OCI-LY3 (cell line): ENCODE data around the gene ZFR2.

Source experiments
- H2AFZ ChIP-seq: fragments of 200-600, 300-600 bp; shearing (Covaris generic); 2 replicates; pipeline ENCODE4 v1.6.0; 2014; ENCODE audit warnings: antibody characterized with exemption, low read depth, low read length
- H3K27ac ChIP-seq: fragments of 200-600, 300-600 bp; sonication (generic); 2 replicates; pipeline ENCODE4 v1.5.1; 2014; ENCODE audit warnings: mild to moderate bottlenecking, low read length, moderate library complexity, mixed read lengths
- H3K27me3 ChIP-seq: fragments of 200-600, 300-600 bp; sonication (generic); 2 replicates; pipeline ENCODE4 v1.6.1; 2014; ENCODE audit warnings: low read depth, low read length, mixed read lengths
- H3K36me3 ChIP-seq: fragments of 200-600, 300-600 bp; sonication (generic); replicated peaks from 2 replicates; pipeline ENCODE3; 2014; ENCODE audit warnings: low read depth, low read length, mixed read lengths
- H3K4me1 ChIP-seq: fragments of 300-600, 200-600 bp; sonication (generic); 2 replicates; pipeline ENCODE4 v1.6.1; 2014; ENCODE audit warnings: low read length, mixed read lengths
- H3K4me2 ChIP-seq: fragments of 200-600, 300-600 bp; sonication (generic); 2 replicates; pipeline ENCODE4 v1.6.1; 2014; ENCODE audit warnings: low read length, mixed read lengths
- H3K4me3 ChIP-seq: fragments of 300-600, 200-600 bp; sonication (generic); 2 replicates; pipeline ENCODE4 v1.5.1; 2014; ENCODE audit warnings: antibody characterized with exemption, mild to moderate bottlenecking, low read length, moderate library complexity
- H3K79me2 ChIP-seq: fragments of 300-600, 200-600 bp; shearing (Covaris generic); 2 replicates; pipeline ENCODE4 v1.6.1; 2014; ENCODE audit warnings: mild to moderate bottlenecking, low read length, mixed read lengths
- H3K9ac ChIP-seq: fragments of 300-600, 200-600 bp; shearing (Covaris generic); 2 replicates; pipeline ENCODE4 v1.6.0; 2014; ENCODE audit warnings: mild to moderate bottlenecking, low read length, moderate library complexity
- H3K9me3 ChIP-seq: fragments of 200-600, 300-600 bp; shearing (Covaris generic); 2 replicates; pipeline ENCODE4 v1.6.1; 2014; ENCODE audit warnings: low read length, mixed read lengths; ENCODE audit not compliant: insufficient read depth
- H4K20me1 ChIP-seq: fragments of 200-600, 300-600 bp; sonication (generic); 2 replicates; pipeline ENCODE4 v1.6.1; 2016; ENCODE audit warnings: low read length, mixed read lengths; ENCODE audit not compliant: insufficient read depth
- CTCF ChIP-seq: fragments of 200-600, 300-600 bp; sonication (generic); IDR thresholded peaks from 2 replicates; pipeline ENCODE4 v1.5.1; 2014; ENCODE audit warnings: antibody characterized with exemption, low read length, low read depth
- EZH2phosphoT487 ChIP-seq: fragments of 200-600 bp; shearing (Covaris generic); IDR thresholded peaks from 2 replicates; pipeline ENCODE4 v1.6.1; 2018; ENCODE audit warnings: antibody characterized with exemption, mixed run types, low read depth

ZFR2 gene

GRCh38 chr19:3893509-3894179 is 24.8 kb upstream of the ZFR2 start:
- Histone ChIP-seq H2AFZ (no peak overlapping the region), H3K27me3 (no peaks in the 10 kb centered on the region), H3K36me3 (no peaks in the 10 kb centered on the region), H3K4me3 (no peak overlapping the region), H3K4me1 (no peaks in the 10 kb centered on the region), H3K9me3 (no peaks in the 10 kb centered on the region), H4K20me1 (no peaks in the 10 kb centered on the region), H3K9ac (no peak overlapping the region), H3K79me2 (no peaks in the 10 kb centered on the region), H3K4me2 (no peak overlapping the region), H3K27ac (no peak overlapping the region)
- TF ChIP-seq EZH2phosphoT487 (no peak), CTCF (no peak)

- H4K20me1 ChIP-seq = no peaks in the 10 kb centered on the region
- no peaks in the 10 kb centered on the region for H3K79me2 ChIP-seq
- H3K27ac ChIP-seq = no peak overlapping the region
- no peak for TF ChIP-seq CTCF
- no peak for TF ChIP-seq EZH2phosphoT487
- H3K9ac ChIP-seq = no peak overlapping the region
- no peaks in the 10 kb centered on the region for H3K36me3 ChIP-seq
- H3K4me3 ChIP-seq = no peak overlapping the region
- no peaks in the 10 kb centered on the region for H3K27me3 ChIP-seq
- no peaks in the 10 kb centered on the region for H3K4me1 ChIP-seq
- H3K9me3 ChIP-seq = no peaks in the 10 kb centered on the region
- H2AFZ ChIP-seq = no peak overlapping the region
- H3K4me2 ChIP-seq = no peak overlapping the region
Measured at GRCh38 chr19:3890591-3890990, 21.8 kb upstream of the ZFR2 start.

GRCh38 chr19:3882041-3882384 is 13.2 kb upstream of the ZFR2 start:
- TF ChIP-seq EZH2phosphoT487 (no peak), CTCF (no peak)
- Histone ChIP-seq H3K4me1 (no peaks in the 10 kb centered on the region), H3K36me3 (no peaks in the 10 kb centered on the region), H2AFZ (no peak overlapping the region), H4K20me1 (peaks cover 2% of the 10 kb centered on the region), H3K4me2 (no peak overlapping the region), H3K27ac (no peak overlapping the region), H3K79me2 (no peaks in the 10 kb centered on the region), H3K9me3 (no peaks in the 10 kb centered on the region), H3K4me3 (no peak overlapping the region), H3K27me3 (no peaks in the 10 kb centered on the region), H3K9ac (no peak overlapping the region)

- H2AFZ ChIP-seq = no peak overlapping the region
- H3K4me1 ChIP-seq = no peaks in the 10 kb centered on the region
- H3K4me2 ChIP-seq = no peak overlapping the region
- no peak overlapping the region for H3K27ac ChIP-seq
- no peaks in the 10 kb centered on the region for H3K27me3 ChIP-seq
- no peak overlapping the region for H3K4me3 ChIP-seq
- no peak overlapping the region for H3K9ac ChIP-seq
- H3K9me3 ChIP-seq = no peaks in the 10 kb centered on the region
- no peaks in the 10 kb centered on the region for H3K36me3 ChIP-seq
- TF ChIP-seq CTCF (no peak), EZH2phosphoT487 (no peak)
- H3K79me2 ChIP-seq = no peaks in the 10 kb centered on the region
- H4K20me1 ChIP-seq = peaks cover 4% of the 10 kb centered on the region
Measured at GRCh38 chr19:3881272-3882040, 12.6 kb upstream of the ZFR2 start.
